ENCODE measurements around the gene IRS2. TPM values are rescaled to one million over a fixed set of nuclear protein-coding genes. Genes with fewer than 3 reads are reported as not detected.
"Not testable (repeated sequence)": the region's sequence is repeated elsewhere in the genome, so short reads cannot be mapped to it uniquely, and the experiment has no call there.

The IRS2 gene
- total RNA-seq, 2 experiments from 2014 or later, result 2.3 to 2.5 TPM

DNA sequence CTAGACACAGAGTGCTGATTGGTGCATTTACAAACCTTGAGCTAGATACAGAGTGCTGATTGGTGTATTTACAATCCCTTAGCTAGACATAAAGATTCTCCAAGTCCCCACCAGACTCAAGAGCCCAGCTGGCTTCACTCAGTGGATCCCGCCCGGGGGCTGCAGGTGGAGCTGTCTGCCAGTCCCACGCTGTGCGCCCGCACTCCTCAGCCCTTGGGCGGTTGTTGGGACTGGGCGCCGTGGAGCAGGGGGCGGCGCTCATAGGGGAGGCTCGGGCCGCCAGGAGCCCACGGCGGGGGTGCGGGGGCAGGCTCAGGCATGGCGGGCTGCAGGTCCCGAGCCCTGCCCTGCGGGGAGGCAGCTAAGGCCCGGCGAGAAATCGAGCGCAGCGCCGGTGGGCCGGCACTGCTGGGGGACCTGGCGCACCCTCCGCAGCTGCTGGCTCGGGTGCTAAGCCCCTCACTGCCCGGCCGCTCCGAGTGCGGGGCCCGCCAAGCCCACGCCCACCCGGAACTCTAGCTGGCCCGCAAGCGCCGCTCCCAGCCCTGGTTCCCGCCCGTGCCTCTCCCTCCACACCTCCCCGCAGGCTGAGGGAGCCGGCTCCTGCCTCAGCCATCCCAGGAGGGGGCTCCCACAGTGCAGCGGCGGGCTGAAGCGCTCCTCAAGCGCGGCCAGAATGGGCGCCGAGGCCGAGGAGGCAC lies 53.8 kb downstream of the IRS2 start:
- H3K4me1 Mint-ChIP-seq (ENCODE audit: low read depth), result not testable (repeated sequence)
- CTCF ChIA-PET, result interaction anchor here (0.9 kb wide), 1 partner anchor 53 kb away, joined by 3 read pairs; no protein-coding TSS in a partner anchor

DNA sequence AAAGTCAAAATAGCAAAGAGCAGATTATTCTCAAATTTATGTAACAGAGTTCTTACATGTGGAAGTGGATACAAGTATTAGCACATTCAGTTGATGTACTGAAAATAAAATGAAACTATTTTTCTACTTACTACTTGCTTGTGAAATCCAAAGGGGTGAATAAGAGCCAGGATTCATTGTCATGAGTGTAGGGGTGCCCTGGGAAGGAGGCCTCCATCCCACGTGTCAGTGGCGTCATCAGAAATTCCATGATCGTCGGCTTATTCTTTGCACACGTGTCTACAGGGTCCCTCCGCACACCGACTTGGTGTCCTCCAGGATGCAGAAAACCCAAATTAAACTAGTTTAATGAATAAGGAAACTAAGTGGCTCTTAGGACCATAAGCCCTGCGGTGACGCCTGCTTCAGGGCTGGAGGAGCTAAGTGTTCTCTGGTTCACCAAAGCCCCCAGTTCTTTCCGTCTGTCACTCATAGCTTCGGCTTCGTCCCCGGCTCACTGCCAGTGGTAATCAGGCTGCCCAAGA lies 55.5 kb downstream of the IRS2 start:
- Mint-ChIP-seq H3K27ac (no peak overlapping the region), H3K36me3 (no peaks in the 10 kb centered on the region), H3K9me3 (no peaks in the 10 kb centered on the region), H3K4me3 (no peak overlapping the region), H3K4me1 (ENCODE audit: low read depth) (no peaks in the 10 kb centered on the region), H3K27me3 (peaks cover 16% of the 10 kb centered on the region)
- no peak for DNase-seq
- POLR2A ChIA-PET, result no interaction called here
- intact Hi-C loops (cut with micrococcal nuclease), result no loop called here
- CTCF ChIA-PET, result no interaction called here

More for the DNA sequence above, 53.8 kb downstream of the IRS2 start:
- H3K27ac Mint-ChIP-seq; DNase-seq; H3K36me3 Mint-ChIP-seq; intact Hi-C loops (cut with micrococcal nuclease); H3K9me3 Mint-ChIP-seq; POLR2A ChIA-PET; H3K4me3 Mint-ChIP-seq: not testable (repeated sequence)
- H3K27me3 Mint-ChIP-seq, result peaks cover 16% of the 10 kb centered on the region

GRCh38 chr13:109728791-109729731 lies 57.3 kb downstream of the IRS2 start:
- H3K9me3 Mint-ChIP-seq, result no peaks in the 10 kb centered on the region
- peaks cover 16% of the 10 kb centered on the region for H3K27me3 Mint-ChIP-seq
- no peaks in the 10 kb centered on the region for H3K4me1 Mint-ChIP-seq (ENCODE audit: low read depth)
- ChIA-PET POLR2A (no interaction called here), CTCF (no interaction called here)
- no peak overlapping the region for H3K4me3 Mint-ChIP-seq
- H3K27ac Mint-ChIP-seq, result no peak overlapping the region
- no peaks in the 10 kb centered on the region for H3K36me3 Mint-ChIP-seq
- no peak for DNase-seq
- intact Hi-C loops (cut with micrococcal nuclease), result no loop called here

GRCh38 chr13:109728061-109728460 lies 58.3 kb downstream of the IRS2 start:
- H3K27me3 Mint-ChIP-seq, result peaks cover 16% of the 10 kb centered on the region
- H3K4me1 Mint-ChIP-seq (ENCODE audit: low read depth), result no peaks in the 10 kb centered on the region
- no peaks in the 10 kb centered on the region for H3K9me3 Mint-ChIP-seq
- ChIA-PET CTCF (no interaction called here), POLR2A (no interaction called here)
- H3K36me3 Mint-ChIP-seq, result no peaks in the 10 kb centered on the region
- H3K4me3 Mint-ChIP-seq, result no peak overlapping the region
- intact Hi-C loops (cut with micrococcal nuclease), result no loop called here
- no peak overlapping the region for H3K27ac Mint-ChIP-seq
- DNase-seq, result no peak

- no peak for DNase-seq
- Mint-ChIP-seq H3K27me3 (peaks cover 16% of the 10 kb centered on the region), H3K27ac (no peak overlapping the region), H3K4me1 (ENCODE audit: low read depth) (no peaks in the 10 kb centered on the region), H3K9me3 (no peaks in the 10 kb centered on the region), H3K36me3 (no peaks in the 10 kb centered on the region), H3K4me3 (no peak overlapping the region)
- CTCF ChIA-PET, result no interaction called here
- POLR2A ChIA-PET, result no interaction called here
- intact Hi-C loops (cut with micrococcal nuclease), result no loop called here
These were observed 59.1 kb downstream of the IRS2 start for GRCh38 chr13:109727251-109727650.

DNA sequence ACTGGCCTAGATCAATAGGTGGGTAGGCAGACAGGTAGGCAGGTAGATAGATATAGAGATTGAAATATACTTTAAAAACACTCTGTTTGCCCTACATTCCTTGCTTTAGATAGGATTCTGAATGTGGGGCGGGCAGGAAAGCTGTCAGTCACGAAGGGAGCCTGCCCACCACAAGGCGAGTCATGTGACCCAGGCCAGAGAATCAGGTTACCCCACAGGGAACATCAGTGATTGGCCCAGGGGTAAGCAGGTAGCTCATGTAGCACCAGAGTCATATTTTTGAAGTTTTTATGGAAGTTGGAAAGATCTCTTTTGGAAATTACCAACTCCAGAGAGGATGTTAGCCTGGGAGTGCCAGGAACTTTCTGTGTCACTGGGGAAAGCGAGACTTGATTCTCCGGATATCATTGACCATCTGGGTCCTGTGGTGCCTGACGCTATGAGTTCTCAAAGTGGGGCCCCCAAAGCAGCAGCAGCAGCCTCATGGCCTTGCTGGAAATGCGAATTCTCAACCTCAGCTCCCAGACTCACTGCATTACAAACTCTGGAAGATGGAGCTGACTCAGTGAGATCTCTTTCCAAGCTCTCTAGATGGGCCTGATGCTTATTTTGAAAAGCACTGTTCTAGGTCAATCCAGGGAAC lies 60.3 kb downstream of the IRS2 start:
- Mint-ChIP-seq H3K27ac (no peak overlapping the region), H3K9me3 (no peaks in the 10 kb centered on the region), H3K4me1 (ENCODE audit: low read depth) (no peaks in the 10 kb centered on the region), H3K4me3 (no peak overlapping the region), H3K36me3 (no peaks in the 10 kb centered on the region), H3K27me3 (peaks cover 13% of the 10 kb centered on the region)
- DNase-seq, result no peak
- intact Hi-C loops (cut with micrococcal nuclease), result no loop called here
- ChIA-PET CTCF (no interaction called here), POLR2A (no interaction called here)

DNA sequence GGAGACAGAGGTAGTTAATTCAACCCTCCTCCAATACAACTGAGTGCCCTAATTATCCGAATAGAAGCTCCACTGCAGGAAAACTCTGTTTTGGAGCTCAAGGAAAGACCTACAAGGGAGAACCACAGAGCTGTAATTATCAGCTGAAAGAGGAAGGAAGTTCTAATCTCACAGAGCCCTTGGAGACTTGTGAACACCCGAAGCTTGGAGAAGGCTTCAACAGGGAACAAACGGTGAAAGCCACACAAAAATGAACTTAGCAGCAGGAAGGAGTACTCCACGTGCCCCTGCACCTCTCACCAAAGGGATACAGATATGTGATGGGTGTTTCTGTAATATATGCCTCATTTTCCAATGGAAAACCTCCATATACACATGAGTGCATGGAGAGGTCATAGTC lies 61.1 kb downstream of the IRS2 start:
- no peak for DNase-seq
- intact Hi-C loops (cut with micrococcal nuclease), result no loop called here
- Mint-ChIP-seq H3K27me3 (peaks cover 15% of the 10 kb centered on the region), H3K27ac (no peak overlapping the region), H3K4me1 (ENCODE audit: low read depth) (no peaks in the 10 kb centered on the region), H3K36me3 (no peaks in the 10 kb centered on the region), H3K9me3 (no peaks in the 10 kb centered on the region), H3K4me3 (no peak overlapping the region)
- POLR2A ChIA-PET, result no interaction called here
- CTCF ChIA-PET, result no interaction called here

DNA sequence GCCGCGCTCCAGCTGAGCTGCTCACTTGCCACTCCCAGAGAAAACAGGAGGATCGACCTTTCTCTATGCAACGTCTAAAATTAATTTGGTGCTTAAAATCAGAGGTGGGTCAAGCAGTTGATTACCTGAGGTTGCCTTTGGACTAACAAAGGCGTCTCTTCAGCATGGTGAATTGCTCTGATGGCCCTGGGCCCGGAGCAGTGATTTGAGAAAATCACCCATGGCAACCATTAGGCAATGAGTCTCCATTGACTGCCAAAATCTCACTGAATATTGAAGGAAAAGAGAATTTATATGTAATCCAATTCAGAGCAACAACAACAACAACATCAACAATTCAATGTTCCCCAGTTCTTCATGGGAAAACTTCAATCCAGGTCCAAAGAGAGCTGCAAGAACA lies 61.8 kb downstream of the IRS2 start:
- no peaks in the 10 kb centered on the region for H3K9me3 Mint-ChIP-seq
- ChIA-PET POLR2A (no interaction called here), CTCF (no interaction called here)
- peaks cover 10% of the 10 kb centered on the region for H3K27me3 Mint-ChIP-seq
- no peaks in the 10 kb centered on the region for H3K36me3 Mint-ChIP-seq
- intact Hi-C loops (cut with micrococcal nuclease), result no loop called here
- no peak for DNase-seq
- no peaks in the 10 kb centered on the region for H3K4me1 Mint-ChIP-seq (ENCODE audit: low read depth)
- no peak overlapping the region for H3K4me3 Mint-ChIP-seq
- no peak overlapping the region for H3K27ac Mint-ChIP-seq

- CTCF ChIA-PET, result no interaction called here
- no peaks in the 10 kb centered on the region for H3K36me3 Mint-ChIP-seq
- no peaks in the 10 kb centered on the region for H3K4me1 Mint-ChIP-seq (ENCODE audit: low read depth)
- DNase-seq, result no peak
- intact Hi-C loops (cut with micrococcal nuclease), result no loop called here
- no peak overlapping the region for H3K27ac Mint-ChIP-seq
- H3K9me3 Mint-ChIP-seq, result no peaks in the 10 kb centered on the region
- no peak overlapping the region for H3K4me3 Mint-ChIP-seq
- H3K27me3 Mint-ChIP-seq, result peaks cover 2% of the 10 kb centered on the region
- POLR2A ChIA-PET, result no interaction called here
These were observed 63.3 kb downstream of the IRS2 start for GRCh38 chr13:109723046-109723445.

DNA sequence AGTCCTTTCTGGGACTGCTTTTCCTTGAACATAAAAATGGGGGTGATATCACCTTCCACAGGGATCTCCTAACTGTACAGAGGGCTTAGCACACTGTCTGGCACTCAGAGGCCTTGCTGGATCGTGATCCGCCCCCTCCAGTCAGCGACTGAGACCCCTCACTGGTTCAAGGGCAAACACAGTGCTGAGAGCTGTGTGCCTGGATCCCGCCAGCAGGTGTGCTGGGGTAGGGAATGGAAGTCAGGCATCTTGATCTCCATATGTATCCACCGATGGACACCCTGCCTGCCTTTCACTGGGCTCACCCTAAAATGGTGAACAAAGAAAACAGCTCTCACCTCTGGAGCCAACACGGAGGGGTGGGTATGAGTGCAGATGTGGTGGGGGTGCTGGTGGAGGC lies 64.3 kb downstream of the IRS2 start:
- ChIA-PET POLR2A (no interaction called here), CTCF (no interaction called here)
- Mint-ChIP-seq H3K36me3 (no peaks in the 10 kb centered on the region), H3K9me3 (no peaks in the 10 kb centered on the region), H3K27me3 (peaks cover 2% of the 10 kb centered on the region), H3K27ac (no peak overlapping the region), H3K4me3 (no peak overlapping the region), H3K4me1 (ENCODE audit: low read depth) (no peaks in the 10 kb centered on the region)
- DNase-seq, result no peak
- intact Hi-C loops (cut with micrococcal nuclease), result no loop called here

- H3K36me3 Mint-ChIP-seq, result no peaks in the 10 kb centered on the region
- H3K27me3 Mint-ChIP-seq, result peaks cover 2% of the 10 kb centered on the region
- ChIA-PET CTCF (no interaction called here), POLR2A (no interaction called here)
- no peaks in the 10 kb centered on the region for H3K9me3 Mint-ChIP-seq
- intact Hi-C loops (cut with micrococcal nuclease), result no loop called here
- DNase-seq, result no peak
- no peak overlapping the region for H3K4me3 Mint-ChIP-seq
- H3K27ac Mint-ChIP-seq, result no peak overlapping the region
- H3K4me1 Mint-ChIP-seq (ENCODE audit: low read depth), result no peaks in the 10 kb centered on the region
These were observed 65.6 kb downstream of the IRS2 start for GRCh38 chr13:109720758-109721184.

- Mint-ChIP-seq H3K27ac (no peak overlapping the region), H3K4me3 (no peak overlapping the region), H3K27me3 (peaks cover 3% of the 10 kb centered on the region), H3K4me1 (ENCODE audit: low read depth) (no peaks in the 10 kb centered on the region), H3K9me3 (no peaks in the 10 kb centered on the region), H3K36me3 (no peaks in the 10 kb centered on the region)
- ChIA-PET CTCF (no interaction called here), POLR2A (no interaction called here)
- intact Hi-C loops (cut with micrococcal nuclease), result no loop called here
- no peak for DNase-seq
These were observed 66.3 kb downstream of the IRS2 start for GRCh38 chr13:109719962-109720646.

Data from activated CD4-positive, alpha-beta memory T cell treated with anti-CD3 and anti-CD28 coated beads for 36 hours (primary cell).